ENCODE measurements around the gene ZBTB16.

GRCh38 chr11:114132944-114133394 is 73.5 kb downstream of the ZBTB16 start:
- TF ChIP-seq CTCF (IDR thresholded peaks at IDR 0.05; ENCODE audit: low read depth, low read length, missing input control) (no peak), SP1 (IDR thresholded peaks at IDR 0.05) (no peak), ZBTB33 (IDR thresholded peaks at IDR 0.05) (no peak), MAX (IDR thresholded peaks at IDR 0.05) (no peak), ATF3 (IDR thresholded peaks at IDR 0.05) (no peak)

All from liver (tissue), 3 donors.